Activated T-helper 1 cell treated with anti-CD3 and anti-CD28 coated beads, Interleukin-2, amount 50 U/mL, for 16 hours (primary cell): ENCODE measurements around the gene ECI1.
A peak's percentile ranks its signal among the peaks of the same experiment; 100 is the strongest.
"Not testable (repeated sequence)": the region's sequence is repeated elsewhere in the genome, so short reads cannot be mapped to it uniquely, and the experiment has no call there.

Experiments
- DNase-seq, 2 donors: peaks; one replicate each; pipeline ENCODE4 v3.0.0-alpha.2; 2020; ENCODE audit warnings: low read depth in 1 of 2, low spot score in 1 of 2

The ECI1 gene

DNA sequence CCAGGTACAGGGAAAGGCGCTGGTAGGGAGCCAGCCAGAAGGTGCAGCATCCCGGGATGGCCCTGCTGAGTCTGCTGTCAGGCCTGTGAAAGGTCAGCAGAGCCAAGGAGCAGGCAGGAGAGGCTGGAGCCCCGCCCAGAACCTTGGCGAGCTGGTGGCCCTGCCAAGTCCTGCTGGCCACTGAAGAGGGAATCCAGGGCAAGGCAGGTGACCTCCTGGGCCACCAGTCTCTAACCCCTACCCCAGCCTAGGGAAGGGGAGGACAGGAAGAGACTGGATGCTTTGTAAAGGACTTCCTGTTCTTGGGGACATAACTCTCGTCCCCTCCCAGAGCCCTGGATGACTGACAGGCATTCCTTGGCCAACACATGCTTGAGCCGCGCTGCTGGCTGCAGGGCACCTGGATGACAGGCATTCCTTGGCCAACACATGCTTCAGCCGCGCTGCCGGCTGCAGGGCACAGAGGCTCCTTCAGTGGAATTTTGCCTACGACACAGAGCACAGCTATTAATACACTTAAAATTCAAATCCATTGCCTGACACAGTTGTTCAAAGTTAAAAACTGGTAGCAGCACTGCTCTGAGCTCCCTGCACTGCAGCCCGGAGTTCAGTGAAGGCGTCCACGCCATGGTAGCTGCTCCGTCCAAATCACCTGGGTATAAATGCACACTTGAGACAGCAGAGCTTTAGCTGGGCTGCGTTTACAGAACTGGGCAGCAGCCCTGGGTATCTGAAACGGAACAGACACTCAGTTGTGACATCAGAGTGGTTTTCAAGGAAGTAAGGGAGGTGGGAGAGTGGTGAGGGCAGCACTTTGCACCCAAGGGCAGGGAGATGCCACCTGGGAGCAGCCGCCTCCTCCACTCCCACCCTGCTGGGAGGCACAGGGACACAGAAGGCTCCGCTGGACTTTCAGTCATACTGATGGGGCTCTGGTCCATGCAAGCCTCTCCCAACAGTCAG lies 38.7 kb downstream of the ECI1 start:
- no peak for DNase-seq

DNA sequence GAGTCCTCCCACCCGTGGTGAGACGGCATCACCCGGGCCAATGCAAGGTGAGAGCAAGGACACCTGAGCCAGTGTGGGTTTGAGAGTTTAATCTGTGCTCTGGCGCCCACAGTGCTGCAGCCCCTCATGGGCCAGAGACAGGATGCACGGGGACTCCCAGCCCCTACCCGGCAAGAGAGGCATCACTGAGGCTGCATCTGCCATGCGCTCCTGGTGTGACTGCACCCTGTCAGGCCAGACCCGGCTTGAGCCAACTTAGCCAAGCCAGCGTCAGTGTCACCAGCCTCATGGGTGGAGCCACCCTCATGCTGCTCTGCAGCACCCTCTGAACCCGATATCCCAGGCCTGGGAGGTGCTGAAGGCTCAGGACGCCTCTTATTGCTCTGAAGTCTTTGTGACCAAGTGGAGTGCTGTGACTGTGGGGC lies 39.5 kb downstream of the ECI1 start:
- DNase-seq: no peak

DNA sequence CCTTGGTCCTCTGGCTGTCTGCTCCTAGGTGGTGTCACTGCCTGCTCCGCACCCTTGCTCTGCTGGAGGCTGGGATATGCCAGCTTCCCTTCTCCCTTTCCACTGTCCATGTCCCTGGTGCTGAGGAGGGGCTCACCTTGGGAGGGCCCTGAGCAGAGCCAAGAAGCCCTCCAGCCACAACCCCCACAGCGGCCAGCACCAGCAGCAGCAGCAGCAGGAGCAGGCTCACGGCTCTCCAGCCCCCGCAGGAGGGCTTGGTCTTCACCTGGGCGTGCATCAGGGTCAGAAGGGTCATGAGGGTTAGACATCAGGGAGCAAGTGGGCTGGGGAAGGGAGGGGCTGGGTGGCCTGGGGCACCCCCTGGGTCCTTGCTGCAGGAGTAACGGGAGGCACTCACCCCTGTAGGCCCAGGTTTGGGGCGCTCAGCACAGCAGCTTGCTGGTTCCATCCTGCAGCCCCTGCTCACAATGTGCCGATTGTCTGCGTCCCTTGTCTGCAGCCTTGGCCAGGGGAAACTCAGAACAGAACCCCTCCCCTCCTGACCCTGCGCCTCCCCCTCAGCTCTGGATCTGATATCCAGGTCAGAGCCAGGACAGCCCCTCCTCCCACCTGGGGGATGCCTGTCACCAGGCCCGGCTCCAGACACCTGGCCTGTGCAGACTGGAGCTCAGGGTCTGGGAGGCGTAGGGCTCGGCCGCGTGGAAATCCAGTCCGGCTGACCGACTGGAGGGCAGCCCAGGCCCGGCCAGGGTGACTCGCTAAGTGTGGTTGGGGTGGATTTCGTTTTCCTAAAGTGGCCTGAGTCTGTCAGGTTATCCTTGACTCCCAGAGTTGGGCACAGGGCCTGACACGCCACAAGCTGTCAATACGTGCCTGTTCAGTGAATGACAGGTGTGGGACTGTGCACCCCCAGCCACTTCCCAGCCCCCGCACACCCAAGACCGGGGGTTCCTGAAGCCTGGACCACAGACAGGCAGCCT lies 40.7 kb downstream of the ECI1 start, which contains the start of gene BRICD5:
BRICD5 (minus strand) TSS at position 478 of the 980 bp plus-strand sequence; CDS start at position 448, 30 bp downstream.
- DNase-seq: no peak

DNA sequence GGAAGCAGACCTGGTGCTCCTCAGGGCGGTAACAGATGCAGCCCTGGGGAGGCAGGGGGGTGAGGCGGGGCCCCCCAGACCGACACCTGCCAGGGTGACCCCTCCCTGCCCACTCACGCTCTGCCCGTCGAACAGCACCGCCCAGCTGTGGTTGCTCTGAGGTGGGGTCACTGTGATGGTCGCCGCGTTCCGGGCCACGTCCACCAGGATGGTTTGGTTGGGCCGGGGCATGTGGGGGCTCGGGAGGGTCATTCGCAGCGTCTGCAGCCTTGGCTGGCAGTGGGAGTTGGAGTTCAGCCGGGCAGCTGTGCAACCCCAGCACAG lies 41.4 kb downstream of the ECI1 start:
- no peak for DNase-seq

DNA sequence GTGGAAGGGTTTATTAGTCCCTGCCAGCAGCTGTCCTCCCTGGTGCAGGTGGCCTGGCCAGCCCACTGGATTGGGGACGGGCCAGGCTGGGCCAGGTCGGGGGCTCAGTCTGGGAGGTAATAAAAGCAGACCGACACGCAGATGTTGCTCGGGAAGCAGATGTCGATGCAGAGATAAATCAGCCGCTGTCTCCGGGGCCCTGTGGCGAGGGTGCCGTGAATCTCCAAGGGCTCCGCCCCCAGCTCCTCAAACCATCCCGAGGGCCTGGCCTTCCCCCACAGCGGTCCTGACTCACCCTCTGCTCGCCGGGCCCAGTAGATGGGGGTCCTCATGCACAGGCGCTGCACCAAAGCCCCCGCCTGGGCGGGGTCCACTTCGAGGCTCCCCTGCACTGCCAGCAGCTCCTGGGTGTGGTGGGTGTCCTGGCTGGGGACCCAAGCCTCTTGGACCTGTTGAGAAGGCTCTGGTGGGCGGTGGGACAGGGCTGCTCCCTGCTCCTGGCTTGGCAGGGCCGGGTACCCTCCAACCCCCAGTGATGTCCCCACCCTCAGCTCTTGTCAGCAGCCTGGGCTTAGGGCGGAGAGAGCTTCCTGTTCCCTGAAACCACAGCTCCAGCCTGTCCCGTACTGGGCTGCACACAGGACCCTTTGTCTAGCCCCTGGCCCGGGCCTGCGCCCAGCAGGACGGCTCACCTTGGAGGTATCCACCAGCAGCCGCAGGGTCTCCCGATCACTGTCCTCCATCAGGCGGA lies 42.0 kb downstream of the ECI1 start:
- no peak for DNase-seq

DNA sequence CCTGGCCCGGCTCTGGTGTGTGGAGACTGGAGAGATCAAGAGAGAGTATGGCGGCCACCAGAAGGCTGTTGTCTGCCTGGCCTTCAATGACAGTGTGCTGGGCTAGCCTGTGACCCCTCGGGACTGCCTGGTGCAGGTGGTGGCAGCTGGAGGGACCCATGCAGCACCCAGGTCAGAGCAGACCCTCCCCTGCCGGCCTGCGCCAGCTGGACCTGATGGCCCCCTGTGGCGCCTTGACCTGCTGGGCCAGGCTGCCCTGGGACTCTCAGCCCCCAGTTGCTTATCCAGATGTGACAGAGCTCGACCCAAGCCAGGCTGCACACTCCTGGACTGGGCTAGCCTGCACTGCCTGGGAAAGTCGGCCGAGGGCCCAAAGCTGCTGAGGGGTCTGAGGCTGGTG lies 42.6 kb downstream of the ECI1 start:
- no peak for DNase-seq

DNA sequence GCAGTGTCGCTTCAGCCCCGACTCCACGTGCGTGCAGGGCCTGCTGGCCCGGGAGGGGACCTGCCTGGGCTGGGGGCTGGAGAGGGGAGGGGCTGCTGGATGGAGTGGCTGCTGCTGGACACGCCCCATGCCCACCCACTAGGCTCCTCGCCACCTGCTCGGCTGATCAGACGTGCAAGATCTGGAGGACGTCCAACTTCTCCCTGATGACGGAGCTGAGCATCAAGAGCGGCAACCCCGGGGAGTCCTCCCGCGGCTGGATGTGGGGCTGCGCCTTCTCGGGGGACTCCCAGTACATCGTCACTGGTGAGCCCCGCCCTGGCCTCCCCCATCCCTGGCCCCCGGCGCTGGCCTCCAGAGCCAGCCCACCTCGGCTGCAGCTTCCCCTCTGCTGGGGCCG lies 43.1 kb downstream of the ECI1 start:
- DNase-seq: no peak

DNA sequence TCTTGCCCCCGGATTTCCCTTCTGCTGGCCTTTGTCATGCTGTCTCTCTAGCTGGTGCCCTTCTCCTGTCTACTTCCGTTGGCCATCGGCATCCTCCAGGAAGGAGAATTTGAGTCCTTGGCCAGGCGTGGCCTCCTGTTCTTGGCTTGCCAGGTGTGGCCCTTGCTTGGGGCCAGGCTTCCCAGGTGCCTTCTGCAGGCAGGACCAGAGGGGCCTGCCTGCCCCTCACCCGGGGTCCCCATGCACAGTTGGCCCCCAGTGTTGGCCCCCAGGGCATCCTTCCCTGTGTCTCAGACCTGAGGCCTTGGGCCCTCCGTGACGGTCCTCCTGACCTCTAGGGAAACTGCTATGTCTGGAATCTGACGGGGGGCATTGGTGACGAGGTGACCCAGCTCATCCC lies 43.5 kb downstream of the ECI1 start:
- DNase-seq: no peak

DNA sequence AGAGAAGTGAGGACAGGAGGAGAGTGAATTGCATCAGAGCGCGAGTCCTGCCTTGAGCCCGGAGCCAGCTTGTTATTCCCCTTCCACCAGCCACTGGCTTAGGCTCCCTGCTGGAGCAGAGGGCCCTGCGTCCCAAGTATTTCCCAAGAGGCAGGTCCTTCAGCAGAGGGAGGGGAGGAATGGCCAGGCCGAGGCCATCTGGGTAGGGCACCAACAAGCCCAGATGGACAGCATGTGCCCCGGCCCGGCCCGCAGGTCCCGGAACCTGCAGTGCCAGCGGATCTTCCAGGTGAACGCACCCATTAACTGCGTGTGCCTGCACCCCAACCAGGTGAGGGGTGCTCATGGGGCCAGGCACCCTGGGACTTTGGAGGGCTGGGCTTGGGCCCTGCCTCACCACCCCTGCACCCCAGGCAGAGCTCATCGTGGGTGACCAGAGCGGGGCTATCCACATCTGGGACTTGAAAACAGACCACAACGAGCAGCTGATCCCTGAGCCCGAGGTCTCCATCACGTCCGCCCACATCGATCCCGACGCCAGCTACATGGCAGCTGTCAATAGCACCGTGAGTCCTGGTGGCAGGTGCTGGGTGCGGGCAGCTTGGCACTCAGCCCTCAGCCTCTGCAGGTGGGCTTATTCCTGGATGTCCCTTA lies 44.5 kb downstream of the ECI1 start:
- no peak for DNase-seq

DNA sequence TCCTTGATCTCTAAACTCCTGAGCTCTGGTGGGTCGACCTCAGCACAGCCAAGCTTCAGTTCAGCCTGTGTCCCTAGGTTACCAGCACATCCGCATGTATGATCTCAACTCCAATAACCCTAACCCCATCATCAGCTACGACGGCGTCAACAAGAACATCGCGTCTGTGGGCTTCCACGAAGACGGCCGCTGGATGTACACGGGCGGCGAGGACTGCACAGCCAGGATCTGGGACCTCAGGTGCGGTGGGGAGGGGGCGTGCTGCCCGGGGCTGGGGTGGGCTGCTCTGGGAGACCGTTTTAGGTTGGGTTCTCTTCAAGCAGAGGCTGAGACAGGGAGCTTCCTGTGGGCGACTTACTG lies 45.0 kb downstream of the ECI1 start:
- no peak for DNase-seq

DNA sequence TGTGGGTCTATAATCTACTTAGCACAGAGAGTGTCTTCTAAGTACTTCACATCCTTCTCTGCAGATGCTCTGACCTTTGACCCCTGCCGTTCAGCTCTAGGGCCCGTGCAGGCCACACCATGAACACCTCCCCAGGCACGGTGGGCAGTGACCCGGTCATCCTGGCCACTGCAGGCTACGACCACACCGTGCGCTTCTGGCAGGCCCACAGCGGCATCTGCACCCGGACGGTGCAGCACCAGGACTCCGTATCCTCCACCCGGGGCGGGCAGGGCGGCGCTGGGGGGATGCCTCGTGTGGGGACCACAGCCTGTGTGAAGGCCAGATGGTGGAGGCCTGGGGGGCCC lies 45.4 kb downstream of the ECI1 start:
- no peak for DNase-seq

DNA sequence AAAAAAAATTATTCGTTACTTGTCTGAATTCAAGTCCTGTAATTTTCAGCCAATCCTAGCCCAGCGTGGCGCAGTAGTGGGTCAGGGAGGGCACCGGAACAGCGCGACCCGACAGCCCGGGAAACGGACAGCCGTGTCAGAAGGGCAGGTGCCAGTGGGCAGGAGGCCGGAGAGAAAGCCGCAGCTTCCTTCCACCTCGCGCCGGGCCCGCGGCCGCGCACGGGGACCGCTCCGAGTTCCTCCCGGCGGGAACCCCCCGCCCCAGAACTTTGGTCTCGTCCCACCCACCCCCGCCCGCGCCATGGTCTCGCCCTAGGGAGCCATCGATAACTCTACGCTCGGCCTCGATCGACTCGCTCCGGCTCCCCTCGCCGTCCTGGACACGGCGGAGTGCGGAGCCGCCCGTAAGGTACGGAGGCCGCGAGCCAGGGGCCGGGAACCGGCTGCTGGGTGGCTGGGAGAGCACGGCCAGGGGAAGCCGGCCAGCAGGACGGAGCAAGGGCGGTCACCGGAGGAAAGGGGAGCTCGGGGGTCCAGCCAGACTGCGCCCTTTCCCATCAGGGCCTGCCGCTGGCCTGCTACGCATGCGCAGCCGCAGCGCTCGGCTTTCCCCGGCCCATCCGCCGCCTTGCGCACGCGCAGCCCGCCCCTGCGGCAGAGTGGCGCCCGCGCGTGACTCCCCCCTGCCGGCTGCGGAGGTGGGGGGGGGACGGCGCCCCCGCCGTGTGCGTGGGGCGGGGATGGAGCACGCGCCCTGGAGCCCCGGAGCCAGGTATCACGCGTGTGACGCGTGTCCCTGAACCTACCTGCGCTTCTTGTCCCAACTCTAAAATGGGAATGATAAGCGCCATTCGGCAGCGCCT lies 46.1 kb downstream of the ECI1 start, which contains the start of gene MLST8:
MLST8 (plus strand) TSS at position 351 of the 863 bp plus-strand sequence. CDS start 632 bp downstream, outside the sequence.
- peak; percentile 77 to 89 for DNase-seq

DNA sequence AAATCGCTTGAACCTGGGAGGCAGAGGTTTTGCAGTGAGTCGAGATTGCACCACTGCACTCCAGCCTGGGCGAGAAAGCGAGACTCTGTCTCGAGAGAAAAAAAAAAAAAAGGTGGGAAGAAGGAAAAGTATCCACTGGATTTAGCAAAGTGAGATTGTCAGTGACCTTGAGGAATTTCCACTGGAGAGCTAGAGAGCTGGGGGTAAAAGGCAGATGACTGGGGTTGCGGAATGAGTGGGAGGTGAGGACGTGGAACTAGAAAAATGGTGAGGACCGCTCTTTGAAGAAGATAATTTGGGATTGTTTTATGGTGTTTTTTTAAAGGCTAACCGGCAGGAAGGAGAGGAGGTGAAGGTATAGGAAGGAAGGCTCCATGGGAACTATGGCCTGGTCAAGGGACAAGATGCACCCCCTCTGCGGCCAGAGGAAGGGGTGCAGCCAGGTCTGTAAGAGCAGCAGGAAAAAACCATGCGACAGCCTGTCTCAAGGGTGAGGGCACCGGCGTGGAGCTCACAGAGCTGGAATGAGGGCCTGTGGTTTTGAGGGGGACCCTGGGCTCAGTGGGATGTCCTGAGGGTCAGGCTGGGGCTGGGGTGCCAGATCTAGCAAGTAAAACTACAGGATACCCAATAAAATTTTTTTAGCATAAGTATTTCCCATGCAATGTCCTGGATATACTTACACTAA lies 46.8 kb downstream of the ECI1 start:
- no peak for DNase-seq

DNA sequence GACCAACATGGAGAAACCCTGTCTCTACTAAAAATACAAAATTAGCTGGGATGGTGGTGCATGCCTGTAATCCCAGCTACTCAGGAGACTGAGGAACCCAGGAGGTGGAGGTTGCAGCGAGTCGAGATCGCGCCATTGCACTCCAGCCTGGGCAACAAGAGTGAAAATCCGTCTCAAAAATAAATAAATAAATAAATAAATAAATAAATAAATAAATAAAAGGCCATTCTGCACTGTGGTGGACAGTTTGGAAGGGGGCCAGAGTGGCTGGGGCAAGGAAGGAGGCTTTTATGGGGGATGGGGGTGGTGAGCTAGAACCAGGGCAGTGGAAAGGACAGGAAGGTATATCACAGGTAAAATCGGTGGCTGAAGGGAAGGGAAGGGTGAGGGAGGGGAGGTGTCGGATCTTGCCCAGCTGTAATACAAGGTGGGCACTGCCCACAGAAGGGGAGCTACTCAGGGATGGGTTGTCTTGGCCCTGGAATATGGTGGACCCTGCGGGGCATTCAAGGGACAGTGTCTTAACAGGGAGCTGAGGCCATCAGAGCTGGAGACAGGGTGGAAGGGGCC lies 48.2 kb downstream of the ECI1 start:
- not testable (repeated sequence) for DNase-seq

DNA sequence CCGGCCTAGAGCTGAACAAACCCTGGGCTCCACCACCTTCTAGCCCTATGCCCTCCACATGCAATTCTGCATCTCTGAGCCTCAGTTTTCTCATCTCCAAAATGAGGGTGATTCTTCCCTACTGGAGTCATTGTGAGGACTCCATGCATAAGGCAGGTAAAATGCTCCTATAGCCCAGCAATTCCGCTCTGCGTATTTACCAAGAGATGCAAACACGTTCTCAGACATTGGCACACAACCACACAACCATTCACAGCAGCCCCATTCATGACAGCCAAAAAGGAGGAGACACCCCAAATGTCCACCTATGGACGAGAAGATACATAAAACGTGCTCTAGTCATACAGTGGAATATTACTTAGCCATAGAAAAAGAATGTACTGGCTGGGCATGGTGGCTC lies 51.1 kb downstream of the ECI1 start:
- DNase-seq: no peak

DNA sequence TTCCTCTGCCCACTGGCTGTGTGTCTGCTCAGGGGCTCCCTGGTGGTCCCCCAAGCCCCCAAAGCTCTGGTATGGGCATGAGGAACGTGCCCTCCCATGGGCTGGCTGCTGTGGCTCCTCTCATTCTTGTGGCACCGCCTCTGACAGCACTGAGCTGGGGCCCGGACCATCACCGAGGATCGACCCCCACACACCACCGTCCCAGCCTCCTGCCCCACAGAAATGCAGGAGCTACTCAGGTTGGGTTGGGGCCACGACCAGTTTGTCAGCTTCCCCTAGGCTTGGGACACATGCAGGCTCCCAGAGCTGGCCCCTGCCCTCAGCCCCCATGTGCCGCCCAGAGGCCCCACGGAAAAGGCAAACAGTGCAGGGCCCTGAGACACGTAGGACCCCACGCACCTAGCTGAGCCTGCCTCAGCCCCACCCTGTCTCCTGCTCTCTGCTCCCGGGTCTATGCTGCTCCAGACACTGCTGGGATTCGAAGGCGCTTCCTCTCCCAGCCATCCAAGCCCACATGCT lies 51.7 kb downstream of the ECI1 start:
- no peak for DNase-seq

DNA sequence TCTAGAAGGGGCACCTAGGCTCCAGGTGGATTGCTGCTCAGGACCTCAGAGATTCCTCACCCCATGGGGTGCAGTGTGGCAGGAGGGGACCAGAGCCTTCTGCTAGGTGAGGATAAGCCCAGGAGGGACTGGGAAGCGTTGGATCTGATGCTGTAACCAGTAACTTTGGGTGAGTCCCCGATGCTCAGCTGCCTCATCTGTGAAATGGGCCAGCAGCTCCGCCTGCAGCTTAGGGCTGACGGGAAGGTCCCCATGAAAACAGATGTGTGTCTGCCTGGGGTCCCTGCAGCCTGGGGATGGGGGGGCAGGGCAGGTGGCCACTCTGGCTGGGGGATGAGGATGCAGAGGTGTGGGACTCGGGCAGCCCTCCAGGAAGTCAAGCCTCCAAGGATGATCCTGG lies 52.3 kb downstream of the ECI1 start:
- DNase-seq: no peak

DNA sequence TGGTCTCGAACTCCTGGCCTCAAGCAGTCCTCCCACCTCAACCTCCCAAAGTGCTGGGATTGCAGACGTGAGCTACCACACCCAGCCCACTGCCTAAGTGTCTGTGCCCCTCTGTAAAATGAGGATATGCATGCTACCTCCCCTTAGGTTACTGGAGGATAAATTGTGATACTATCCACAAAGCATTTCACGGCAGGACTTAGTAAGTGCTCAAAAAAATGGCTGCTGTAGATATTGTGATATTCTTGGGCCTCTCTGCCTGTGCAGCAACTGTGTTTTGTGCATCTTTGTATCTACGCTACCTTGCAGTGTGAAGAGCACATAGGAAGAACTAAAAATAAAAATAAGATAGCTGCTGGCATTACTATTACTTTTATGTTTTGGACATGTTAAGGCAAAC lies 53.1 kb downstream of the ECI1 start:
- no peak for DNase-seq

DNA sequence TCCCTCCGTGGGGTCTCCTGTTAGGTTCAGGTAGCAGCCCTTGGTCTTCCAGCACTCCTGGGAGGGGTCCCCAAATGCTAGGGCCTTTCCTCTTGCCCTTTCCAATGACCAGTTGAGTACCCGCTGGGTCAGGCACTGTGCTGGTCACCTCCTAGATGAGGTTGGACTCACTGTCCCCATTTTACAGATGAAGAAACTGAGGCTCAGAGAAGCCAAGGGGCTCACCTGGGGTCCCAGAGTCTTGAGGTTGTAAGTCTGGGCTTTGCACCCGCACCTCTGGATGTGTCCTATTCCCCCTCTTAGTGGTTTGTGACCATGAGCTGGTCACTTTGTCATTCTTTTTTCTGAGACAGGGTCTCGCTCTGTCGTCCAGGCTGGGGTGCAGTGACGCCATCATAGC lies 53.6 kb downstream of the ECI1 start:
- DNase-seq: no peak
